Measurements from ENCODE around the gene ZNF45. TPM values are rescaled to one million over a fixed set of nuclear protein-coding genes. Genes with fewer than 3 reads are reported as not detected.
"Not testable (repeated sequence)": the region's sequence is repeated elsewhere in the genome, so short reads cannot be mapped to it uniquely, and the experiment has no call there.

Gene ZNF45
- total RNA-seq, 1 experiment from 2014 or later = 19.8 TPM

- Mint-ChIP-seq H3K27ac (peak within 1 kb of the TSS; percentile 52 to 89 (median 85); a peak in 5 of 7 replicates), H3K36me3 (ENCODE audit: insufficient read depth in 1 of 3, low read depth in 3 of 3) (peaks cover 13 to 24% (median 21%) of the 10 kb centered on the region in 3 experiments), H3K4me3 (peak within 1 kb of the TSS; percentile 97 to 99), H3K9me3 (peaks cover 40 to 61% of the 10 kb centered on the region in 2 experiments), H3K27me3 (ENCODE audit: low read depth) (peaks cover 15% of the 10 kb centered on the region), H3K4me1 (peaks cover 2 to 5% of the 10 kb centered on the region in 2 experiments)
- H3K23me2 ChIP-seq (ENCODE audit: insufficient read length, low read depth, low read length, poor library complexity, severe bottlenecking) = no peaks in the 10 kb centered on the region
- no peaks in the 10 kb centered on the region; the same call in 1 of the 2 replicates for H3K27me3 ChIP-seq (ENCODE audit: insufficient read depth, low read length)
- no peak within 1 kb of the TSS for H3T11ph ChIP-seq (ENCODE audit: low read length)
- peaks cover 4% of the 10 kb centered on the region for H3K79me1 ChIP-seq (ENCODE audit: insufficient read depth, low read depth, low read length, poor library complexity, severe bottlenecking)
- TF ChIP-seq CTCF (conservative IDR thresholded peaks at IDR 0.05) = peak; percentile 68
- H2BK5ac ChIP-seq (ENCODE audit: insufficient read length, low read length) = no peak within 1 kb of the TSS
- no CpG with 5 or more reads among the region's 40 CpGs for WGBS (ENCODE audit: extremely low coverage, insufficient read length, low lambda C conversion rate)
- H4K8ac ChIP-seq (replicated peaks; ENCODE audit: insufficient read length, low read depth, low read length) = no peak within 1 kb of the TSS
- no peak within 1 kb of the TSS for H4K91ac ChIP-seq (ENCODE audit: insufficient read length, low read depth, low read length)
- H3K18ac ChIP-seq (ENCODE audit: insufficient read length, low read depth, low read length) = no peak within 1 kb of the TSS
- no peak within 1 kb of the TSS for H3K23ac ChIP-seq (ENCODE audit: insufficient read length, low read depth, low read length)
- no peak within 1 kb of the TSS for H3K27ac ChIP-seq (ENCODE audit: insufficient read length, low read depth, low read length)
- no peaks in the 10 kb centered on the region for H3K9me3 ChIP-seq (ENCODE audit: control insufficient read depth, low read depth, low read length)
- H2BK120ac ChIP-seq (ENCODE audit: low read depth, low read length, poor library complexity, severe bottlenecking) = no peak within 1 kb of the TSS
- no peak within 1 kb of the TSS for H2AK5ac ChIP-seq (ENCODE audit: insufficient read length, low read length)
- H2BK12ac ChIP-seq (ENCODE audit: insufficient read length, low read depth, low read length) = no peak within 1 kb of the TSS
- no peak within 1 kb of the TSS for H3K14ac ChIP-seq (ENCODE audit: insufficient read depth, low read length)
- no peak within 1 kb of the TSS for H2BK15ac ChIP-seq (ENCODE audit: low read depth, low read length)
- no peaks in the 10 kb centered on the region for H3K79me2 ChIP-seq (ENCODE audit: insufficient read depth, low read length)
- H3K56ac ChIP-seq (ENCODE audit: insufficient read length, low read depth, low read length) = no peak within 1 kb of the TSS
- peak within 1 kb of the TSS; percentile 64 for H3K4me2 ChIP-seq (ENCODE audit: insufficient read depth, insufficient read length, low read length)
- H3K4me1 ChIP-seq (ENCODE audit: insufficient read depth, low read length) = no peaks in the 10 kb centered on the region
- peak within 1 kb of the TSS; percentile 83 for H2AFZ ChIP-seq (ENCODE audit: low read length)
- H2BK20ac ChIP-seq (ENCODE audit: low read depth, low read length, poor library complexity, severe bottlenecking) = no peak within 1 kb of the TSS
- H4K20me1 ChIP-seq (ENCODE audit: control insufficient read depth, insufficient read depth, insufficient read length) = no peaks in the 10 kb centered on the region
- peak within 1 kb of the TSS; percentile 71 for H3K9ac ChIP-seq (ENCODE audit: extremely low read depth, insufficient read length, low read length)
- no peak within 1 kb of the TSS for H3K4ac ChIP-seq (ENCODE audit: low read depth, low read length)
- DNase-seq = peak; percentile 95
- H4K5ac ChIP-seq (ENCODE audit: insufficient read length, low read depth, low read length) = no peak within 1 kb of the TSS
Observed at GRCh38 chr19:43950834-43951645, 16.0 kb upstream of the ZNF45 start, which contains the start of gene ZNF221. TSS of gene ZNF221 (plus strand) at chr19:43951228. CDS start at chr19:43962727, 11,499 bp downstream.

- not testable (repeated sequence) for H3K56ac ChIP-seq (ENCODE audit: insufficient read length, low read depth, low read length); H3K27me3 ChIP-seq (ENCODE audit: insufficient read depth, low read length); H3K23ac ChIP-seq (ENCODE audit: insufficient read length, low read depth, low read length); H4K91ac ChIP-seq (ENCODE audit: insufficient read length, low read depth, low read length); H3K79me1 ChIP-seq (ENCODE audit: insufficient read depth, low read depth, low read length, poor library complexity, severe bottlenecking); H2BK12ac ChIP-seq (ENCODE audit: insufficient read length, low read depth, low read length); H2BK15ac ChIP-seq (ENCODE audit: low read depth, low read length); DNase-seq; H3K9ac ChIP-seq (ENCODE audit: extremely low read depth, insufficient read length, low read length); H3K27ac Mint-ChIP-seq; H3K14ac ChIP-seq (ENCODE audit: insufficient read depth, low read length); H2BK5ac ChIP-seq (ENCODE audit: insufficient read length, low read length); H3T11ph ChIP-seq (ENCODE audit: low read length); H2AFZ ChIP-seq (ENCODE audit: low read length); H3K4me1 Mint-ChIP-seq; H3K18ac ChIP-seq (ENCODE audit: insufficient read length, low read depth, low read length); H2BK120ac ChIP-seq (ENCODE audit: low read depth, low read length, poor library complexity, severe bottlenecking); H4K20me1 ChIP-seq (ENCODE audit: control insufficient read depth, insufficient read depth, insufficient read length); H3K4me3 Mint-ChIP-seq; H2AK5ac ChIP-seq (ENCODE audit: insufficient read length, low read length); H3K9me3 ChIP-seq (ENCODE audit: control insufficient read depth, low read depth, low read length); H3K4me2 ChIP-seq (ENCODE audit: insufficient read depth, insufficient read length, low read length); H3K4ac ChIP-seq (ENCODE audit: low read depth, low read length); H4K5ac ChIP-seq (ENCODE audit: insufficient read length, low read depth, low read length); H2BK20ac ChIP-seq (ENCODE audit: low read depth, low read length, poor library complexity, severe bottlenecking); H3K23me2 ChIP-seq (ENCODE audit: insufficient read length, low read depth, low read length, poor library complexity, severe bottlenecking); H3K79me2 ChIP-seq (ENCODE audit: insufficient read depth, low read length); H4K8ac ChIP-seq (replicated peaks; ENCODE audit: insufficient read length, low read depth, low read length); H3K4me1 ChIP-seq (ENCODE audit: insufficient read depth, low read length); H3K27ac ChIP-seq (ENCODE audit: insufficient read length, low read depth, low read length)
- Mint-ChIP-seq H3K36me3 (ENCODE audit: insufficient read depth in 1 of 3, low read depth in 3 of 3) (peaks cover 13 to 17% (median 13%) of the 10 kb centered on the region in 3 experiments), H3K27me3 (ENCODE audit: low read depth) (peaks cover 21% of the 10 kb centered on the region), H3K9me3 (peaks cover 48 to 70% of the 10 kb centered on the region in 2 experiments)
- WGBS (ENCODE audit: extremely low coverage, insufficient read length, low lambda C conversion rate) = no CpG with 5 or more reads among the region's 2 CpGs
Observed at GRCh38 chr19:43949803-43950202, 14.7 kb upstream of the ZNF45 start.

All from H9 (cell line).